ENCODE results near the gene HOGA1.
"Not testable (repeated sequence)": the region's sequence is repeated elsewhere in the genome, so short reads cannot be mapped to it uniquely, and the experiment has no call there.

GRCh38 chr10:97561386-97562077, 22.7 kb upstream of the HOGA1 start:
- not testable (repeated sequence) for TF ChIP-seq CTCF (IDR thresholded peaks at IDR 0.05; ENCODE audit: low read depth, low read length); POLR2A (IDR thresholded peaks at IDR 0.05; ENCODE audit: extremely low read depth, insufficient read length); MYC (IDR thresholded peaks at IDR 0.05; ENCODE audit: low read depth, low read length)
